SKM-1 treated with dmso at 0.1 percent for 144 hours (cell line): Measurements from ENCODE around the gene FGGY.

ENCODE experiments used
- DNase-seq: peaks from one replicate; lab custom pipeline; 2025; ENCODE audit not compliant: unreplicated experiment; lab: John Stamatoyannopoulos, UW

Gene FGGY

DNA sequence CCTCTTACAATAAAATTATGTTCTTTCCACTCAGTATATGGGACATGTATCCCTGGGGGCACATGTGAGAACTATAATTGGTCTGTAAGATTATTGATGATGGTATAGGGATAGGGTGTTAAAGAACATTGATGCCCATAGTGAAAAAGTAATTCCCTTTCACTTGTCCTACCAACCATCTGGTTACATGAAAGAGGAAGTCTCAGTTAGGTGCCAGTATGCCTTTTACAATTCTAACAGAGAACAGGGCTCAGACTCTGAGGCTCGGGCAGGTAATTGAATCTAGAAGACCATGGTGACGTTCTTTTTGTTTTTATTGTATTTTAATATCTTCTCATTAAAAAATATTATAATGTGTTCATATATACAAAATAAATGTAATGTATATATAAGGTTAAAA lies 113.6 kb downstream of the FGGY start:
- no peak for DNase-seq

DNA sequence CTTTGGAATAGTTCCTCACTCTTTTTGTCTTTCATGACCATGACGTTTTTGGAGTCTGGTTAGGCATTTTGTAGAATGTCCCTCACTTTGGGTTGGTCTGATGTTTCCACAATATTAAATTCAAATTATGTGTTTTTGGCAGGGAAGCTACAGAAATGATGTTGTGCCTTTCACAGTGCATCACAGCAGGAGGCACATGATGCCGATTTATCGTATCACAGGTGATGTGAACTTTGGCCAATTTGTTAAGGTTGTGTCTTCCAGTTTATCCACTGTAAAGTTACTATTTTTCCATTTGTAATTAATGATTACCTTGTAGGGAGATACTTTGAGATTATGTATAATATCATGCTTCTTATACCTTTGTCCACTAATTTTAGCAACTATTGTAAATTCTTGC lies 114.3 kb downstream of the FGGY start:
- DNase-seq: no peak

DNA sequence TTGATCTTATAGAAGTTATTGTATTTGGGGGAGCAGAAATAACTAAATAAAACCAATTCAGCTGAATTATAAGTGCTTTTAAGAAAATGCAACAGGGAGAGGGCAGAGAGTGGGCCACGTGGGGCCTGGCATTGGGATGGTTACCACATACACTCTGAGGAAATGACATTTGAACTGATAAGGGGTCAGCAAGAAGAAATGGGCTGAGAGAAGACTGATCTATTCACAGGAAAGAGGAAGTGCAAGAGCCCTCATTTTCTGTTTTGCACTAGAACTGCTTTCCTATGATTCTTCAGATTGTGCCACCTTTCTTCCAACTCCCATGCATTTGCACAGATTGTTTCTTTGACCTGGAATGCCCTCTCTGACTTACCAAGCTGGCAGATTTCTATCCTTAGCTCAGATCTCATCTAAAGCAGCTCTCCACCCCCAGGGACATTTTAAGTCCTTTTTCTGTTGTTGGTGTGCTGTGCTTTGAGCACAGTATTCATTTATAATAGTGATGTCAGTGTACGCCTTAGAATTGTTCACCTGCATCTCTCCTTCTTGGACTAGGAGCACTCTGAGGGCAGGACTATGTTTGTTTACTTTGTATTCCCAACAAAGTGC lies 115.9 kb downstream of the FGGY start:
- peak; percentile 62 for DNase-seq

DNA sequence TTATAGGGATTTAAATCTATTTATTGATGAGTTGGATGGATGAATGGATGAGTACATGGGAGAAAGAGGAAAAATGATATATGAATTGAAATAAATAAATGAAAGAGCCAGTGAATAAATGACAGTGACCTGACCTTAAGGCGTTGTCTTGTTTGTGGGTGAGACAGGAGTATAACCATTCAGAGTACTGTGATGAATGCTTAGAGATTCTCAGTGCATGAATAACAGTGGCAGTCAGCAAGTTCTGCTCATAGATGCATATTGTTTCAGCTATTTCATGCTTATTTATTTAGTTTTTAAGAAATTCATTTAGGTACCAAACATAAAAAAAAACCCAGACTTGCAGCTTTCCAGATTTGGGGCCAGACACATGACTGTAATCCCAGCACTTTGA lies 116.4 kb downstream of the FGGY start:
- no peak for DNase-seq

DNA sequence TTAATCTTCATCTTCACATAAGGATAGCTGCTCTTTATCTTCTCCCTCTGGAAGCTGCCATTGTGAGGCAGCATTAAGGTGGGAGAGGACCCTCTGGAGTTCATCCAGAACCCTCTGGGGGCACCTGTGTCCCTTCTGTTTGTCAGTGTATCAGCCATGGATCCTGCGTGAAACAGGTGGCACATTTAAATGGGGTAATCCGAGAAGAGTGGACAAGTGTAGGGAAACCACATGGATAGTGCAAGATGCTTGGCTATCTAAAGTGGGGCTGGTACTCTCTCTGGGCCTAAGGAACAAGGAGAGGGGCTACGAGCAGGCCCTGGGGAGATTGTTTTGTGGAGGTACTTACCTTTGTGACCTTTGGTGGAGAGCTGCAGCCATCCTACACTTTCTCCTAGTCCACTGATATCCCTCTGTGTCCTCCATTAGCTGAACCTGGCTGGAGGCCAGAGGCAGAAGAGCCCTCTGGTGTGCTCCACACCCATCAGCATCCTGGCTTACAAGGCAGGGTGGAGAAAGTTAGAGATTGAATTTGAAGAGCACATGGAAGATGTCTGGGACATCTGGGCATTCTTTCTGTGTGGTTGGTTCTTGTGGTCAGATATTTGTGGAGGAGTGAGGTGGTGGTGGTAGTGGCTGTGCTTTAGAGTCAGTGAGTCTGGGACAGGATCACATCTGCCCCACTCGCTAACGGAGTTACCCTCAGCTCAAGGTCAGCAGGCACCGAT lies 117.7 kb downstream of the FGGY start:
- DNase-seq: no peak

DNA sequence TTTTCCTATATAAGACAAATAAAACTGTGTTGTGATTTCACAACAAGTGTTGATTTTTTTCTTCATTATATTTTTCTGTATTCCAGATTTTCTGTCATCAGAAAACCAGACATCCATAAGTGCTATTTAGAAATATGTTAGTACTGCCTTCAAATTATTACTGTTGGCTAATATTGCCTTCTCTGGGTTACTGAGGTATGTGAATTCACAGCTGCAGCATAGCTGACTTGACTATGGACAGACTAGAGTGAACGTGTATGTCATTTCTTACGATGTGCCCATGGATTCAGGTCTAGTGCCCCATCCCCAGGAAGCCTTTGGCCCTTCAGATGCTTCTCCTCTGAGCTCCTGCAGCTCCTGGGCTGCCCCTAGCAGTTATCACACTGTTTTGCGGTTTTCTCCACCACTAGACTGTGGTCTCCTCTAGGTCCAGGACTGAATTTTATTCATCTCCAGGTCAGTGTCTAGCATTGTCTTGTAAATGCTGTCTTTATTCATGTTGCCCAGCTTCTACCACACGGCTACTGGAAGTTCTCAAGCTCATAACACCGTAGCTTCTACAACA lies 118.5 kb downstream of the FGGY start:
- no peak for DNase-seq

DNA sequence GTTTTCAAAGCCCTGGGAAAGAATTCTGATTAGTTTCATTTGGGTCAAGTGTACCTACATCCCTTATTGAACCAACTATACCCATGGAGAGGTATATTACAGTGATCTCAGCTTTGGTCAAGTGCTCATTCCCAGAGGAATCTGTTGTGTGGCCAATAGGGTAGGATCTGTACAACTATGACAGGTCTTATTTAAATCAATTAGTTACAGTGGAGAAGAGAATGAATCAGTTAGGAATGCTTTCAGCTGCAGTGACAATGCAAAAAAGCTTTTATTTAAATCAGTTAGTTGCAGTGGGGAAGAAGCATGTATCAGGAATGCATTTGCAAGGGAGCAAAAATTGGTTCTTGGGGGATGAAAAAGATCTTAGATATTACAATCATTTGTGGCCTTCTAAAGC lies 119.0 kb downstream of the FGGY start:
- no peak for DNase-seq

DNA sequence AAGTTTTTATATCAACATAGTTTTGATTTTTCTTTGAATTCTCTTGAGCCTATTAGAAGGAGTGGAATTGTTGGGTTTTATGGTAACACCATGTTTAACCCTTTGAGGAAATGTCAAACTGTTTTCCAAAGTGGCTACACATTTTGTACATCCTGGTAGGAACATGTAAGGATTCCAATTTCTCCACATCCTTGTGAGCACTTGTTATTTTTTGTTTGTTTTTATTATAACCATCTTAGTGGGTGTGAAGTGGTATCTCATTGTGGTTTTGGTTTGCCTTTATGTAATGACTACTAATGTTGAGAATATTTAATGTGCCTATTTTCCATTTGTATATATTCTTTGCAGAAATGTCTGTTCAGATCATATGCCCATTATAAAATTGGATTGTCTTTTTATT lies 120.5 kb downstream of the FGGY start:
- DNase-seq: no peak

DNA sequence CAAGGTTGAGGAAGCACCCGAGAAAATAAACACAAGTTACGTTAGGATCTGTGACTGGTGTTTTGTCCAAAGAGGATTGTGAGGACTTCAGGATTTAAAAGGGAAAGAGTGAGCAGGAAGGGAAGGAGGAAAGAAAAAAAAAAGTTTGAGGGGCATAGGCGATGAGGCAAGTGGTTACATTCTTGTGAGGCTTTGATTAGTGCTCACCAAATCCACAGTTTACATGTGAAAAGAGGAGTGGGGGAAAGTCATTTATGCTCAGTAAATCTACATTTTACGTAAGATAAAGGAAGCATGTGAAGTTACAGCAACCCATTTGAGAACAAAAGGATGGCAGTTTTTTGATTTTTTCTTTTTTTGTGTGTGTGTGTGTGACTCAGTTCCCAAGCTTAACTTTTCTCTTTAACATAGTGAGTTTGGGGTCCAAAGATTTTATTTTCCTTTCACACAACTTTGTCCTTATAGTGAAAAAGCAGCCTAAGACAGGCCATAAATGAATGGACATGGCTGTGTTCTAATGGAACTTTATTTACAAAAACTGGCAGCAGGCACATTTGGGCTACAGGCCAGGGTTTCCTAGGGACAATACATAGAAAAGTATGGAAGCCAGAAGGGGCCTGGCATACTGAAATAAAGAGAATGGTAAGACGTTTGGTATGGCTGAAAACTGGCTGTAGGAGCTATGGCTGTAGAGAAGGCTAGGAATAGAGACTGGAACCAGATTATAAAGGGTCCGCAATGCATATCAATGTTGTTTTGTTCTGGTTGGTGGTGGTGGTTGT lies 121.7 kb downstream of the FGGY start:
- no peak for DNase-seq

DNA sequence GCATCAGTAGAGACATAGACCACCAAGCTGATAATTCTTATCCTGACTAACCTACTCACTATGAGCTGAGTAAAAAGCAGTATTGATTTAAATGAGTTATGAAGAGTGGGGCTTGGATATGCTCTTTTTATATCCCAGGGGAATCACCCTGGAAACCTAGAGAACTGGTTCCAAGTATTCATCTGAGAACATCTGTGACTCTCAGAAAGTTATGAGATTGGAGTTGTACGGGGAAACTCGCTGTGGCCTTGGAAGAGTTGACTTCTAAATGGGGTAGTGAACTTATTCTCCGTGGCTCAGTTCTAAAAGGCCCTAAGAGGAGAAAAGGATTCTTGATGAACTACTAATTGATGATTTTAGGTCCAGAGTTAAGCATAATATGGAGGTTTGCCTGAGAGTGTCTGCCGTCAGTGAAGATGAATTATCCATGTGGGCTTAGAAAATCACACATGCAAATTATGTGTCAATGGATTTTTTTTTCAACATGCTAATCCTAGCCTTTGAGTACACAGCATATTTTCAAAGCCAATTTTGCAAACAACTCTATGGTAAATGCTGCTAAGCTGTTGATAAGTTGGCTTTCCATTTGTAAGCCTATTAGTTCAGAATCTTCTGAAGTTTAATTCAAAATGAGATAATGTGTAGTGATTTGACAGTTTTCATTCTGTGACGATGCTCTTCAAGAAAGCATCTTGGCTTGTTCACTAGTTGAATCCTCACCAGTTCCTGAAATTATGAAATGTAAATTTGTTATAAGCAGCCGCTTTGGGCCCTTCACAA lies 122.7 kb downstream of the FGGY start:
- DNase-seq: no peak

DNA sequence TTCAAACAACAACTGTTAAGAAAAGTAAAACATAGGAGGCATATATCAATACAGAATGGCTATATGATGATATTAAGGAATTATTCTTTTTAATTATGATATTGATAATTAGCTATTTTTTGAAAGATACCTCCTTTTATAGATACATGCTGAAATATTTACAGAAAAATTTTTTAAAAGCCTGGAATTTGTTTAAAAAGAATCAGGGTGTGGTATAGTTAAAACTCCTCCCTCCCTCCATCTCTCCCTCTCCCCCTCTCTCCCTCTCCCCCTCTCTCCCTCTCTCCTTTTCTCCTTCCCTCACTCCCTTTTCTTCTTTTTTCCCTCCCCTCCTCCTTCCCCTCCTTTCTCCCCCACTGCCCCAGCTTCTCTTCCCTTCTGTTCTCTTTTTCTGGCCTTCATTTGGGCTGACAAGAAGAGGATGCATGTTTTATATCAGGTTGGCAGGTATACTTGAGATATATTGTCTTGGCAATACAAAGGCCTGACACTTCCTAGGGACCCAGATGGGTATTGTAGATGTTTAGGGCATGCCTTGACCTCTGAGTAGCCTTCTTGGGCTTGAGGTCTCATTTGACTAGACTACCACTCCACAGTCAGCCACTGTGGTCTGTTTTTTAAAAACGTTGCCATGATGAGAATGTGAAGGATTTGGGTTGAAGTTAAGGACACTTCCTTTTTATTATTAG lies 124.5 kb downstream of the FGGY start:
- DNase-seq: no peak

DNA sequence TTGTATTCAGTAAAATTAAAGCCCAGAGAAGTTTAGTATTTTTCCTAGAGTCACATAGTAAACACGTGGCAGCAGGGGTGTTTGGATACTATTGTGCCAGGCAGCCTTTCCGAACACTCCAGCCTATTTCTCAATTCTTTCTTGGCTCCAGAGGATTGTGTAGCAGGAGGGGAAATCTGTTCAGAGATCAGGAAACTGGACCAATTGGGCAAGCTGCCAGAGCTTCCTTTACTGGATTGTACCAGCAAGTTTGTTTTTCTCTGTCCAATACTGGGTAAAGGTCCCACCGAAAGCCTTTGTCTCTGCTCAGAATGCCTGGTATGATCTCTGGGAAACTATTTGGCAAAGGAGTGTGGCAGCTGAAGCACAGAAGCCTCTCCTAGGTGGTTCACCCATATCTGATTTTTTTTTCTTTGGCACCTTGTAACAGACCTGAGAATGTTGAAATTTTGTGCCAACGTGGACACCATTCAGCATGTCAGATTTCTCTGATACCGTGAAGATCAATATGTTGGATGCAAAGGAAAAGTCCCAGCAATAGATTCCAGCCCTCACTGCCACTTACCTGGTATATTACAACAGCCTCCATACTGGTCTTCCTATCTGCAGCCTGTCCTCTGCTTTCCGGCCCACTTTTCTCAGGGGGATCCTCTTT lies 126.2 kb downstream of the FGGY start:
- no peak for DNase-seq

DNA sequence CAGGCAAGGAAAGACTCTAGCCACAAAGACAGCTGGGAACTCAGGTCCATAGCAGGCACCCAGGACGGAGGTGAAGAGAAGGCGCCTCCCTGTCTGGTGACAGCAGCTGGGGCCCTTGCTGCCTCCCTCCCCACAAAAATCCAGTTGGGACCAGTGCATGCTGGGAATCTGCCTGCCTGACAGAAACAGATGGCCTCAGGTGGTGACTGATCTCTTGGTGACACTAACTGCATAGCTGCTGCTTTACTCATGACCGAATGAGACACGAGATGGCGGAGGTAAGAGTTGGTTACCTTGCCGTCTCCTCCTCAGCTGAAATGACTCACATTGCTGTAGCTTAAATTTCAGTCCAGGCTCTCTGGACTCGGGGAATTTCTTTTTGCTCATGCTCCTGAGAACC lies 130.3 kb downstream of the FGGY start:
- DNase-seq: no peak

DNA sequence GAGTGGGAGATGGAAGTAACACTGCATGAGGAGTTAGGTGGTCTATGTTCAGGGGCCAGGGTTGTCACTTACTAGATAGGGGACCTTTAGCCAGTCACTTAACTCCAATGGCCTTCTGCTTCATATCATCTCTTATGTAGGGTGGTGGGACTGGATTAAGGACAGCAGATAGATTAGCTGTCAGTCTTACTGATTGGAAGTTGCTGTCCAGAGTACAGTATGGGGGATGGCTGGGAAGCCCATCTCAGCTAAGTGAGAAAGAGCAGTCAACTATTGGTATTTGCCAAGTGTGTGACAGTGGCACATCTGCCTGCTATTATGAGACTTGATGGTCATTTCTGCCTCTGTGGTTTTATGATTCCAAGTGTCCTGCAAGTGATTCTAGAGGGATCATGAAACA lies 130.9 kb downstream of the FGGY start:
- DNase-seq: no peak

DNA sequence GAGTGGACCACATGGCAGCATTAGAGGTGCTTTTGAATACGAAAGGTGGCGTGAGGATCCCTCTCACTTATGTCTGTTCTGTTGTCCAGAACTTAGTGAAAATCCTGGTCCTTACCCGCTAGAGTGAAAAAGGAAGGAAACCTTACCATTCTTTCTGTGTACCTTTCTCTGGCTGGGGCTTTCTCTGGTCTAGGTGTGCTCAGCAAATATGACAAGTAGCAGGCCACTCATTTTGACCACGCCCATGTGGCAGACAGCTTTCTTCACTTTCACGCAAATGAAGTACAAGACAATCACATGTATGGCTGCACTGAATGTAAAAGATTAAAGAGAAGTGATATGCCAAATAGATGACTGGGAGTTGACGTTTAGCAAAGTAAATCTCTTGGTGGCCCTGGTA lies 131.9 kb downstream of the FGGY start:
- no peak for DNase-seq

DNA sequence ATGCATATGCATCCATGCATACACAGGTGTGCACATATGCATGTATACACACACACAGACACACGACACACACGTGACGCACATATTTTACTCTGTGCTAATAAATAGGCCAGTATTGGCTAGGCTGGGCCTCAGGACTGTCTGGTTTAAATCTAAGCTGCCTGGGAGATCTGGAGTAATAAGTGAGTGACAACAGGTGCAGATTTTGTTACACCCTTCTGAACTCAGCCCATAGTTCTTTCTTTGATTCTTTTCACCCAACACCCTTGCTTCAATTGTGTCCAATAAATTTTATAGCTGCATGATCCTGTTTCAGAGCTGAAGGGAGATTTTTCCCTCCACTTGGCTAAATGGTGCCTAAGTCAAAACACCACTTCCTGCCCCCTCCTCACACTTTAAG lies 132.8 kb downstream of the FGGY start:
- DNase-seq: no peak

DNA sequence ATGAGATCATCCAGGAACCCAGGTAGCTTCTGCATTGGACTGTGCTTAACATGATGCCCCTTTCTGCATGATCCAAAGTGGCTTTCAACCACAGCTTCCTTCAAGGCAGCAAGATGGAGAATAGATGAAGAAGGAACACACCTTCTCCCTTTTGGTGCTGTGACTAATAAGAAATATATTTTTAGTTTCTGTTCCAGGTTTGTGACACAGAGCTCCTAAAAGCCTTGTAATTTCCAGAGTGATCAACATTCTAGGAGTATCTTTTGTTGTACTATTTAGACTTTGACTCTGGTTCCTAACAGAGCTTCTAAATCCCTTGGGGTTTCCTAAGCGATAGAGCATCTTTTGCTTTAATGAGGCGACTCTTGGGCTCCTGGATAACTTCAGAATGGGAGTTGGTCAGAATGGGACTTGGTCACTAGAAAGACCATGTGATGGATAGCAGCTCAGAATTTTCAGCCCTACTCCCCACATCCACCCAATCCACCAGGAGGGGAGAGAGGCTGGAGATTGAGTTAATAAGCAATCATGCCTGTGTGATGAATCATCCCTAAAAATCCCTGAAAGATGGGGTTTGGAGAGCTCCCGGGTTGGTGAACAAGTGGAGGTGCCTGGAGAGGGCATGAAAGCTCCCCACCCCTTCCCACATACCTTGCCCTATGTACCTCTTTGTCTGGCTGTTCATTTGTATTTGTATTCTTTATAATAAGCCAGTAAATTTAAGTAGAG lies 134.8 kb downstream of the FGGY start:
- no peak for DNase-seq

DNA sequence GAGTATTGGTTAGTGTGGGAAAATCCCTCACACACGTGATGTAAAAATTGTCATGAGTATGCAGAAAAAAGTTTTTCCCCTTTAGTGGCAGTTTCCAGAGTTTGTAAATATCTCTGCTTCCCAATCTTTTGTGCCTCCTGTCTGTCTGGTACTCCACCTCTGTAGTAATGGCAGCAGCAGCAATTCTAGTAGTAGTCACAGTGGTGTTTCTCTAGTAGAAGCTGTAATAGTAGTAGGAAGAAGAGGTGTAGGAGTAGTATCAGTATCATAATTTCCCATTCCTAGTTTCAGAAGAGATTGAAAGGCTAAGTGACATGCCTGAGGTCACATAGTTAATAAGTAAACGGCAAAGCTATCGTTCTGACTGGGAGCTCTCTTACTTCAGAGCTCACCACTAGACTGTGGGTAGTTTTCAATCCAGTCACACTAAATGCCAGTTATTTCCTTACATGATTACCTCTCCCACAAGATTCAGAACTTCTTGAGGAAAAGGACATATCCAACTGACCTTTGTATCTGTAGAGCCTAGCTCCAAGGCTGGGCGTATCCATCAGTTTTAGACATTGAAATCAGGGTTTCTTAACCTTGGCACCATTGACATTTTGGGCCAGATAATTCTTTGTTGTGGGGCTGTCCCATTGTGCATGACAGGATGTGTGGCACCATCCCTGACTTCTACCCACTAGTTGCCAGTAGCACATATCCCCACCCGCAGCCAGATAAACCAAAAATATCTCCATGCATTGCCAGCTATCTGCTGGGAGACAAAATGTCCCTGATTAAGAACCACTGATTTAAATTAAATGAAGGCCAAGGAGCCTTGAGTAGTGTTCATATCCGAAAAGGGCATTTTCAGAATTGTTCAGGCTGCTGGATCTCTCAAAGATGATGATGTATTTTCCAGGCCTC lies 135.9 kb downstream of the FGGY start:
- DNase-seq: no peak
